Fibroblast of mammary gland (primary cell): ENCODE results near the gene ACER3.
A peak's percentile ranks its signal among the peaks of the same experiment; 100 is the strongest.
"Not testable (repeated sequence)": the region's sequence is repeated elsewhere in the genome, so short reads cannot be mapped to it uniquely, and the experiment has no call there.

ENCODE experiments used
- DNase-seq: peaks from one replicate; pipeline ENCODE4 v3.0.0-alpha.2; 2010; ENCODE audit warnings: low read depth
- H3K4me3 ChIP-seq: 2 replicates; pipeline ENCODE4 v1.5.1; 2011; ENCODE audit warnings: low read depth, mild to moderate bottlenecking, low read length, moderate library complexity; ENCODE audit not compliant: control insufficient read depth
- TF ChIP-seq, protein P1 (sequence below): conservative IDR thresholded peaks from 2 replicates; pipeline ENCODE4 v1.5.1; 2011; ENCODE audit warnings: low read depth, low read length, inconsistent platforms; ENCODE audit not compliant: control insufficient read depth, insufficient read depth

Gene ACER3

DNA sequence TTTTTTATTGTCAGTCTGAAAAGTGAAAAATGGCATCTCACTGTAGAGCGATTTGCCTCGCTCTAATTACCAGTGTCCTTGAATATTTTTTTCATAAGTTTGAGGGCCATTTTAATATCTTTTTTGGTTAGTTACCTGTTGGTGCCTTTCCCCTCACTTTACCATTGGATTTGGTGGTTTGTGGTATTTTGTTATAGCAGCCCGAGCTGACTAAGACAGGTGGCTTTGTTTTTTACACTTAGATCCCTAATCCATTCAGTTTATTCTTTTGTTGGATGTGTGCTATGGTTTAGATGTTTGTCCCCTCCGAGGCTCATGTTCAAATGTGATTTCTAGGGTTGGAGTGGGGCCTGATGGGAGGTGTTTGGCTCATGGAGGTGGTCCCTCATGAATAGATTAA lies 199.5 kb downstream of the ACER3 start:
- TF ChIP-seq, protein P1, sequence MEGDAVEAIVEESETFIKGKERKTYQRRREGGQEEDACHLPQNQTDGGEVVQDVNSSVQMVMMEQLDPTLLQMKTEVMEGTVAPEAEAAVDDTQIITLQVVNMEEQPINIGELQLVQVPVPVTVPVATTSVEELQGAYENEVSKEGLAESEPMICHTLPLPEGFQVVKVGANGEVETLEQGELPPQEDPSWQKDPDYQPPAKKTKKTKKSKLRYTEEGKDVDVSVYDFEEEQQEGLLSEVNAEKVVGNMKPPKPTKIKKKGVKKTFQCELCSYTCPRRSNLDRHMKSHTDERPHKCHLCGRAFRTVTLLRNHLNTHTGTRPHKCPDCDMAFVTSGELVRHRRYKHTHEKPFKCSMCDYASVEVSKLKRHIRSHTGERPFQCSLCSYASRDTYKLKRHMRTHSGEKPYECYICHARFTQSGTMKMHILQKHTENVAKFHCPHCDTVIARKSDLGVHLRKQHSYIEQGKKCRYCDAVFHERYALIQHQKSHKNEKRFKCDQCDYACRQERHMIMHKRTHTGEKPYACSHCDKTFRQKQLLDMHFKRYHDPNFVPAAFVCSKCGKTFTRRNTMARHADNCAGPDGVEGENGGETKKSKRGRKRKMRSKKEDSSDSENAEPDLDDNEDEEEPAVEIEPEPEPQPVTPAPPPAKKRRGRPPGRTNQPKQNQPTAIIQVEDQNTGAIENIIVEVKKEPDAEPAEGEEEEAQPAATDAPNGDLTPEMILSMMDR: no peak
- no peak overlapping the region for H3K4me3 ChIP-seq
- DNase-seq: no peak

DNA sequence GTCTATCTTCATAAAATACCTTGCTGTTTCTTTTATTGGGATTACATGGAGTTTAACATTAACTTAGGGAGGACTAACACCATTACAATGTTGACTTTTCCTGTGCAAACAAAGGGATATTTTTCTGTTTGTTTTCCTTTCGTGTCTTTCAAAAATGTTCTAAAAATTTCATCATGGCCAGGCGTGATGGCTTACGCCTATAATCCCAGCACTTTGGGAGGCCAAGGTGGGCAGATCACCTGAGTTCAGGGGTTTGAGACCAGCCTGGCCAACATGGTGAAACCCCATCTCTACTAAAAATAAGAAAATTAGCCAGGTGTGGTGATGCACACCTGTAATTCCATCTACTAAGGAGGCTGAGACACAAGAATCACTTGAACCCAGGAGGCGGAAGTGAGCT lies 200.5 kb downstream of the ACER3 start:
- not testable (repeated sequence) for H3K4me3 ChIP-seq, DNase-seq

DNA sequence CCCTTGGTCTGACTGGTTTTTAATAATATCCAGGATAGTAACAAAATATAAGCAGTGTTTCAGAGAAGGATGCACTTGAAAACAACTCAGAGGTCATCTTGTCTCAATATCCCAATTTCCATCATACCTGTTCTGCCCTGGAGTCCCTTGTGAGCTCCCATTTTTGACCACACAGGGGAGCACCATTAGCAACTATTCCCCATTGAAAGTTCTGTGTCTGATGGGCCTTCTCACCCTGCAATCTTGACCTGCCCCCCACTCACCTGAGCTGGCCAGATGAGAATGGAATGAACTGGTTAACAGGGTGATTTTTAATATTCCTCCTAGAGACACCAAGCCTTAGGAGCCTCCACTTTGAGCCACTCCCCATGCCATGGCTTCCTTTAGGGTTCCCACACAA lies 202.2 kb downstream of the ACER3 start:
- DNase-seq: no peak
- H3K4me3 ChIP-seq: no peak overlapping the region
- TF ChIP-seq, protein P1: peak; percentile 16

DNA sequence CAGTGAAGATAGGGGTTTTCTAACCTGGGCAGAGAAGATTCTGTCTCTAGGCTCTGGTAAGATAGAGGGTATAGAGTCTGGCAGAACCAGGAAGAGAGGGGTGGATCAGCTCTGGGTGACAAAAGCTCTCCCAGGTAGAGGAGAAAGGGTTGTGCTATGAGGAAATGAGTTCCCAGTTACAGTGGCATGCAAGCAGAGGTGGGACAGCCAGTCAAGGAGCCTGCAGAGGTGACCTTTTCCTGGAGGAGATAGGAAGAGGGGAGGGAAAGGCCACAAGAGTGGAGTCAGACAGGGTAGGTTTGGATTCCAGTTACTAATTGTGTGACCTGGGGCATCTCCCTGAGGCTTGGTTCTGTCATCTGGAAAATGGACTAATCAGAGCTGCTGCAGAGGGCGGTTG lies 202.7 kb downstream of the ACER3 start:
- TF ChIP-seq, protein P1: no peak
- DNase-seq: no peak
- no peak overlapping the region for H3K4me3 ChIP-seq

DNA sequence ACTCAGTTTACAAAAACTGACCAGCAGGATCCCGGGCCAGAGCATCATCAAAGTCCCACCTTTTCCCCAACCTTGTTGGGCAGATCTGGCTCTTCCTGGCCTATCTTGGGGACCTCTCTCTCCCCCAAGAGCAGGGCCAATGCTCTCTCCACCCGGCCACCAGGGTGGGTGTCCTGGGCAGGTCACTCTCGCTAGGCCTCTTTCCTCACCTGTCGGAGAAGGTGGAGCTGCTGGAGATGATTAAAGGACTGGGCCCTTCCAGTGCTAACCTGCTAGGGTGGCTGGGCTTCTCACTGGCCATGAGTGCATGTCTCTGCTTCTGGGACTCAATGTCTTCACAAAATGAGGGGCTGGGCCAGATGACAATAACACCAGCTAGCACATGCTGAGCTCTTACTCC lies 203.1 kb downstream of the ACER3 start:
- no peak for DNase-seq
- TF ChIP-seq, protein P1: no peak
- H3K4me3 ChIP-seq: no peak overlapping the region

DNA sequence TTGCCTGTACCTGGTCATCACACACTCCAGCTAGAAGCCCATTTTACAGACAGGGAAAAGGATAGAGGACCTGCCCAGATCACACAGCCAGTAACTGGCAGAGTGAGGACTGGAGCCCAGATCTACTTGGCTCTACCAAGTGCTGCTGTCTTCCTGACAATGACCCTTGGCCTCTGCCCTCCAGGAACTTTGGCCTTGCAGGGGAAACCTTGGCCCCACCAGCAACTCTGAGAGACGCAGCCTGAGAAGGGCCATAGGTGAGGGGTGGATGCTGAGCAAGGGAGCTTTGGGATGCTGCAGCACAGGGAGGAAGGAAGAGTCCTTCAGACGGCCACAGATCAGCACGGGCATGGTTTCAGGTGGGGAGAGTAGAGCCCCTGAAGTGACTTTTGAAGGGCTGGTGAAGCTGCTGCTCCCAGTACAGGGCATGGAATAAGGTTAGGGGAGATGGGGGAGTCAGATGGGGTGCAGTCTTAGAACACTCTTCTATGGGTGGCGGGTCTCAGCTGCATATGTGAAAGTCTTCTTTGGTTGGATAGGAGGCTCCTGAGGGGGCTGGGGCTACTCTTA lies 204.0 kb downstream of the ACER3 start:
- H3K4me3 ChIP-seq: no peak overlapping the region
- DNase-seq: no peak

DNA sequence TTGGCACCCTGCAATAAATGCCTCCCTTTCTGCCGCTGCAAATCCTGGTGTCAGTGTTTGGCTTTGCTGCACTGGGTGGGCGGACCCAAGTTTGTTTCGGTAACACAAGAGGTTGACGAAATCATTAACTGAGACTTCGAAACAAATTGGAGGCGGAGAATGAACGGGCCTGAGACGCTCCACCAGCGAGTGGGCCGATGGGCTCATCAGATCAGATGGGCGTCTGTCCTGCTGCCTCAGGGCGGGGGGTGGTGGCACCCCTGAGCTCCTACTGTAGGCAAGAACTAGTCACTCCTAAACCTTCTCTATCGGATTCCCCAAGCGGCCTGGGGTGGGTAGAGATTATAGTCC lies 205.1 kb downstream of the ACER3 start:
- peak; percentile 73 for DNase-seq
- H3K4me3 ChIP-seq: peak overlapping the region; percentile 53
- TF ChIP-seq, protein P1: no peak

More for the DNA sequence above, 204.0 kb downstream of the ACER3 start:
- TF ChIP-seq, protein P1: no peak
